Left lung (tissue), 14 donors: Measurements from ENCODE around the gene ITGB1. TPM values are rescaled to one million over a fixed set of nuclear protein-coding genes. Genes with fewer than 3 reads are reported as not detected.

Source experiments
- ATAC-seq: fragments of 200-7000 bp; cut with Tn5 transposase; one replicate; pipeline ENCODE4 v1.9.1; 2020; ENCODE audit warnings: moderate library complexity
- DNase-seq, 4 donors: peaks; one replicate each; pipeline ENCODE4 v3.0.0-alpha.2; 2013 to 2020
- H3K27ac ChIP-seq, 2 donors: fragments of 200-600 bp; sonication (generic) in 1 of 2; one replicate each; pipeline versions ENCODE4 v1.5.0 to v1.8.0; 2020 to 2021
- H3K27me3 ChIP-seq, 2 donors: fragments of 200-600 bp; sonication (generic) in 1 of 2; one replicate each; pipeline versions ENCODE4 v1.5.0 to v1.8.0; 2020 to 2021
- H3K36me3 ChIP-seq, 2 donors: fragments of 200-600 bp; sonication (generic) in 1 of 2; one replicate each; pipeline versions ENCODE4 v1.5.0 to v1.8.0; 2020 to 2021
- H3K4me1 ChIP-seq, 2 donors: fragments of 200-600 bp; one replicate each; pipeline ENCODE4 v1.8.0; 2021
- H3K4me3 ChIP-seq, 2 donors: fragments of 200-600 bp; sonication (generic) in 1 of 2; one replicate each; pipeline versions ENCODE4 v1.5.0 to v1.8.0; 2020 to 2021; ENCODE audit warnings: mild to moderate bottlenecking in 1 of 2
- H3K9me3 ChIP-seq, 2 donors: fragments of 200-600 bp; sonication (generic) in 1 of 2; one replicate each; pipeline versions ENCODE4 v1.5.0 to v1.8.0; 2020 to 2021
- intact Hi-C, 2 donors: fragments of 100-400 bp; cut with DNase I; formaldehyde crosslinking; loops; one replicate each; pipeline versions ENCODE4 v1.11.2 to v1.14.2; 2022
- long read RNA-seq, 12 donors: library from polyadenylated mRNA in 2 of 12; unstranded in 2 of 12; transcript quantifications; one replicate each; pipeline ENCODE4 v2.0.0 and lab custom pipeline, GENCODE V29; 2019 to 2026
- polyA plus RNA-seq, 6 donors: library from polyadenylated mRNA; unstranded; fragments of 120-200 nt; gene quantifications; one replicate each; pipeline ENCODE4 v1.2.1, GENCODE V29; 2013; ENCODE audit not compliant: insufficient read length in 6 of 6
- total RNA-seq, 2 donors: library from RNA; stranded (reverse); fragmentation: NEBNext Ultra II Directional; extraction: Animal tissue kit (Norgen Biotek cat#: 25700); gene quantifications; one replicate each; pipeline ENCODE4 v1.2.1, GENCODE V29; 2021
- TF ChIP-seq, protein P1 (sequence below), 2 donors: fragments of 200-600 bp; sonication (generic) in 1 of 2; IDR thresholded peaks; one replicate each; pipeline versions ENCODE4 v1.5.0 to v1.8.0; 2021; ENCODE audit warnings: antibody characterized with exemption in 2 of 2
- donor health status: DM: no; HTN: yes; CAD: no.
- donor health status: DM: no; HTN: no; CAD: no.

The ITGB1 gene
- total RNA-seq: 100 to 1,000 TPM; 498 to 642 TPM
- polyA plus RNA-seq: 100 to 1,000 TPM; 460 to 565 (median 504) TPM
- long read RNA-seq, donor 1, transcript ITGB1-201 (16 exons, 3,640 nt): major isoform, 83 of 400 reads
- long read RNA-seq, donor 1, partial matches to known transcripts: 312 of 400 reads
- long read RNA-seq, donor 1, other reads (novel, unspliced or antisense): 0 of 400 reads
- long read RNA-seq, donor 2, transcript ITGB1-201 (16 exons, 3,640 nt): major isoform, 72 of 301 reads
- long read RNA-seq, donor 2, partial matches to known transcripts: 227 of 301 reads
- long read RNA-seq, donor 2, other reads (novel, unspliced or antisense): 0 of 301 reads
- long read RNA-seq, donor 3, transcript ITGB1-201 (16 exons, 3,640 nt): major isoform, 82 of 145 reads
- long read RNA-seq, donor 3, partial matches to known transcripts: 63 of 145 reads
- long read RNA-seq, donor 3, other reads (novel, unspliced or antisense): 0 of 145 reads
- long read RNA-seq, donor 4, transcript ITGB1-201 (16 exons, 3,640 nt): major isoform, 14 of 249 reads
- long read RNA-seq, donor 4, partial matches to known transcripts: 214 of 249 reads
- long read RNA-seq, donor 4, other reads (novel, unspliced or antisense): 18 of 249 reads
- long read RNA-seq, donor 5, transcript ITGB1-201 (16 exons, 3,640 nt): major isoform, 66 of 225 reads
- long read RNA-seq, donor 5, partial matches to known transcripts: 151 of 225 reads
- long read RNA-seq, donor 5, other reads (novel, unspliced or antisense): 5 of 225 reads
- long read RNA-seq, donor 6, transcript ITGB1-201 (16 exons, 3,640 nt): major isoform, 76 of 179 reads
- long read RNA-seq, donor 6, partial matches to known transcripts: 101 of 179 reads
- long read RNA-seq, donor 6, other reads (novel, unspliced or antisense): 0 of 179 reads
- long read RNA-seq, donor 7, transcript ITGB1-201 (16 exons, 3,640 nt): major isoform, 53 of 77 reads
- long read RNA-seq, donor 7, partial matches to known transcripts: 23 of 77 reads
- long read RNA-seq, donor 7, other reads (novel, unspliced or antisense): 0 of 77 reads
- long read RNA-seq, donor 8, transcript ITGB1-201 (16 exons, 3,640 nt): major isoform, 63 of 144 reads
- long read RNA-seq, donor 8, partial matches to known transcripts: 81 of 144 reads
- long read RNA-seq, donor 8, other reads (novel, unspliced or antisense): 0 of 144 reads
- long read RNA-seq, donor 9, partial matches to known transcripts: 0 of 1 reads
- long read RNA-seq, donor 9, other reads (novel, unspliced or antisense): 0 of 1 reads
- long read RNA-seq, donor 10, partial matches to known transcripts: 79 of 88 reads
- long read RNA-seq, donor 10, other reads (novel, unspliced or antisense): 9 of 88 reads
- long read RNA-seq, donor 11, transcript ITGB1-201 (16 exons, 3,640 nt): major isoform, 14 of 44 reads
- long read RNA-seq, donor 11, partial matches to known transcripts: 30 of 44 reads
- long read RNA-seq, donor 11, other reads (novel, unspliced or antisense): 0 of 44 reads
- long read RNA-seq, donor 12, transcript ITGB1-201 (16 exons, 3,640 nt): major isoform, 72 of 158 reads
- long read RNA-seq, donor 12, partial matches to known transcripts: 86 of 158 reads
- long read RNA-seq, donor 12, other reads (novel, unspliced or antisense): 0 of 158 reads

DNA sequence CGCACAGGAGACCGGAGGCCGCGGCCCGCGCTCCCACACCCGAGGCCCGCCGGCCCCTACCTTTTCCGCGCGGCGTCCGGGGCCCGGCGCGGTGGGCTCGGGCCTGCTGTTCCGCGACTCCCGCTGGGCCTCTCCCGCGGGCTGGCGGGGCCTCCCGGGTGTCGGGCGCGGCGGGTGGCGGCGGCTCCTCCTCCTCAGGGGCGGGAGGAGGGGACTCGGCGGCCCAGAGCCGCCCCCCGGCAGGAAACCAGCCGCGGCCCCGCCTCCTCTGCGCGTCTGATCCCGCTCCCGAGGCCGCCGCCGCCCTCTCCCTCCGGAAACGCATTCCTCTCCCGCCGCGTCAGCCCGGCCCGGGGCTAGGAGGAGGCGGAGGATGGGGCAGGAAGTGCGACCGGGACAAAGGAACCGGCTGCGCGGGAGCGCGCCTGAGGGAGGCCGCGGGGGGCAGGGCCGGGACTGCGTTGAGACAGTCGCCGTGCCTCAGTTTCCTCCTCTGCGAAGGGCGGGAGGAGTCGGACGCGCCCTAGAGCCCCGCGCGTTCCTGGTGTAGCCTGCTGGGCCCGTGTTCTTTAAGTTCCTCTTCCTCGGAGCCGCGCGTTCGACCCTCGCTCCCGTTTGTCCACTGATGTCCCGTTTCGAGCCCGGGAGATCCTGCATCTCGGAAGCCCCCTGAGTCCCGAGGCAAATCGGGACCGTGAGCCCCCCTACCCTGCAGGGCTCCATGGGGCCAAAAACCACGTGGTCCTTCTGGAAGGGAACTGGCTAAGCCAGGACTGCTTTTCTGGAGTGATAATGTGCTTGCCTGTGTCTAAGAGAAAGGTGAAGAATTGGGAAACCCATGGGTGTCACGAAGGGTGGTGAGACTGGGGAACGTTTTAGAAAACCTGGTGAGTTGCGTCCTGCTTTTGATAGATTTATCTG is at the start of gene ITGB1:
TSS of gene ITGB1 (minus strand) at position 146 of the 921 bp plus-strand sequence. CDS start 22,672 bp downstream, outside the sequence.
- ATAC-seq: peak; percentile 92
- Histone ChIP-seq H3K9me3 (no peaks in the 10 kb centered on the region), H3K27ac (peak within 1 kb of the TSS; percentile 97 to 98), H3K4me3 (peak within 1 kb of the TSS; percentile 89 to 96), H3K36me3 (no peaks in the 10 kb centered on the region), H3K4me1 (peaks cover 34 to 81% of the 10 kb centered on the region in 2 donors), H3K27me3 (no peaks in the 10 kb centered on the region)
- peak; percentile 95 to 99 (median 98) for DNase-seq
- intact Hi-C loops: no loop called here
- TF ChIP-seq, protein P1, sequence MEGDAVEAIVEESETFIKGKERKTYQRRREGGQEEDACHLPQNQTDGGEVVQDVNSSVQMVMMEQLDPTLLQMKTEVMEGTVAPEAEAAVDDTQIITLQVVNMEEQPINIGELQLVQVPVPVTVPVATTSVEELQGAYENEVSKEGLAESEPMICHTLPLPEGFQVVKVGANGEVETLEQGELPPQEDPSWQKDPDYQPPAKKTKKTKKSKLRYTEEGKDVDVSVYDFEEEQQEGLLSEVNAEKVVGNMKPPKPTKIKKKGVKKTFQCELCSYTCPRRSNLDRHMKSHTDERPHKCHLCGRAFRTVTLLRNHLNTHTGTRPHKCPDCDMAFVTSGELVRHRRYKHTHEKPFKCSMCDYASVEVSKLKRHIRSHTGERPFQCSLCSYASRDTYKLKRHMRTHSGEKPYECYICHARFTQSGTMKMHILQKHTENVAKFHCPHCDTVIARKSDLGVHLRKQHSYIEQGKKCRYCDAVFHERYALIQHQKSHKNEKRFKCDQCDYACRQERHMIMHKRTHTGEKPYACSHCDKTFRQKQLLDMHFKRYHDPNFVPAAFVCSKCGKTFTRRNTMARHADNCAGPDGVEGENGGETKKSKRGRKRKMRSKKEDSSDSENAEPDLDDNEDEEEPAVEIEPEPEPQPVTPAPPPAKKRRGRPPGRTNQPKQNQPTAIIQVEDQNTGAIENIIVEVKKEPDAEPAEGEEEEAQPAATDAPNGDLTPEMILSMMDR (IDR thresholded peaks at IDR 0.05): no peak

DNA sequence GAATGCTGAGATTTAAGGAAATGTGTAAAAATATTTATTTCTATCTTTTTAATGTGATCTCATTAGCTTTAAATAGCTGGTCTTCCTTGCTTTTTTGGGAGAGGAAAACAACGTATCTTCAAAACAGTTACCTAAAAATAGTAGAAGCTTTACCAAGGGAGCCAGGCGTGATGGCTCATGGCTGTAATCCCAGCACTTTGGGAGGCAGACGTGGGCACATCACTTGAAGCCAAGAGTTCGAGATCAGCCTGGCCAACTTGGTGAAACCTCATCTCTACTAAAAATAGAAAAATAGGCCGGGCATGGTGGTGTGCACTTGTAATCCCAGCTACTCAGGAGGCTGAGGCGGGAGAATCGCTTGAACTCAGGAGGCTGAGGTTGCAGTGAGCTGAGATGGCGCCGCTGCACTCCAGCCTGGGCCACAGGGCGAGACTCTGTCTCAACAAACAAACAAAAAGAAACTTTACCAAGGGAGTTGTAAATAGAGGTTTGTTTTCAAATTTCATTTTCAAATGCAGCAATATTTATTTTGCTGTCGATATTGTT is 48.4 kb upstream of the ITGB1 start:
- Histone ChIP-seq H3K27me3 (no peaks in the 10 kb centered on the region), H3K4me1 (peaks cover 0 to 37% of the 10 kb centered on the region in 2 donors), H3K4me3 (no peak overlapping the region), H3K9me3 (no peaks in the 10 kb centered on the region), H3K27ac (peak overlapping the region; percentile 81 to 91), H3K36me3 (no peaks in the 10 kb centered on the region)
- TF ChIP-seq, protein P1 (IDR thresholded peaks at IDR 0.05): no peak
- intact Hi-C loops: loop anchor here in 1 of 2 donors (5.0 kb wide), 1 partner anchor 209 kb away; no protein-coding TSS in a partner anchor
- ATAC-seq (no peak), DNase-seq (no peak)

DNA sequence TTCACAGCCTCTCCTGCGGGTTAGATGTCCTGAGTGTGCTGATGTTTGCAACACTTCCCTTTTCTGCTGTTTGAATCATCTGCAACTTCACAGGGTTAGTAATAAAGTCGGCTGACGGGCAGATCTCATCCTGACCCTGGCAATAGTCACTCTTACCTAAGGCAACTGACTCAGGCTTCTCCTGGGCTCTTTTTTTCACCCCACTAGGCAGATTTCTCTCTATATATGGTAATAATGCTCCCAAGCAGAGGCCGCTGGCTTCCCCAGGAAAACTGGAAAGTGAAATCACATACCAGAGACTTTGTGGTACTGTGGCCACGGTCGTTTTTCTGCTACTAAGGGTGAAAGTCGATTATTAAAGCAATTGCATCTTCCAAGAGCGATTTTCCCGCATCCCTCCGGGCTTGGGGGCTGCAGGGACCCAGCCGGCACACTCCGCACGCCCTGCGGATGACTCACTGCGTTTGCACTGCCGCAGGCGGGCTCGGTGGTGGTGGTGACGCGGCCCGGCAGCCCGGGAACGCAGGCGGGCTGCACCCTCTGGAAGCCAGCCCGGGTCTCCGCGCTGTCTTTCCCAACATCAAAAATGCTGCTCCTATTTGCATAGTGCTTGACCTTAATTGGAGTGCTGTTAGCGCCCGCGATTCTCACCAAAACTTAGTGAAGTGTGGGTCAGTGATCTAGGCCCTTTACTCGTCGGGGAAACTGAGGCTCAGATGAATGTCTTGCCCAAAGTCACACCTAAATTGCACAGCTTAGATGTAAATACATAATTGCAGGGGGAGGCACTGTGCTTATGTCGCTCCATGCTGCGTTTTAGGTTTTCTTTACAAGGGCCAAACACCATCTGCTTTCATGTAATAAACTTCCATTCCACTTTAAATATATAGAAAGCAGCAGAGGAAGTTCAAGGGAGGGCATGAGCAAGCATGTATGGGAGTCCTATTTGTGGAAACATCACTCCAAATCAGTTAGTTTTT is 47.6 kb upstream of the ITGB1 start:
- Histone ChIP-seq H3K4me3 (peak overlapping the region; percentile 38 to 49), H3K27me3 (no peaks in the 10 kb centered on the region), H3K27ac (peak overlapping the region; percentile 81 to 91), H3K9me3 (no peaks in the 10 kb centered on the region), H3K4me1 (peaks cover 0 to 34% of the 10 kb centered on the region in 2 donors), H3K36me3 (no peaks in the 10 kb centered on the region)
- intact Hi-C loops: loop anchor here in 1 of 2 donors (5.0 kb wide), 1 partner anchor 208 kb away; no protein-coding TSS in a partner anchor
- TF ChIP-seq, protein P1 (IDR thresholded peaks at IDR 0.05): no peak
- ATAC-seq (peak; percentile 92), DNase-seq (peak; percentile 55 to 94 (median 80))
